IMR-90 (cell line): Measurements from ENCODE around the gene HLA-A. TPM values are rescaled to one million over a fixed set of nuclear protein-coding genes. Genes with fewer than 3 reads are reported as not detected.

Experiments used
- ATAC-seq: fragments of 200-7000 bp; cut with Tn5 transposase; 2 replicates; pipeline ENCODE4 v1.9.1; 2020; ENCODE audit warnings: low read depth, mild to moderate bottlenecking, moderate library complexity
- BruUV-seq: library from RNA; stranded (reverse); fragments of 400-500 nt; replicated peaks from 2 replicates; lab custom pipeline; 2021; lab: Mats Ljungman, UMichigan
- CTCF ChIA-PET: fragments of 300-600 bp; formaldehyde crosslinking; extraction: SDS; loops from one replicate; lab custom pipeline; 2021; ENCODE audit warnings: antibody characterized with exemption; lab: Yijun Ruan, JAX
- POLR2A ChIA-PET: fragments of 300-600 bp; sonication (Branson Sonifier 250); formaldehyde crosslinking; loops from one replicate; lab custom pipeline; 2022; ENCODE audit warnings: antibody characterized with exemption; ENCODE audit not compliant: unreplicated experiment; lab: Charles Lee
- DNase-seq: peaks from one replicate; pipeline ENCODE4 v3.0.0; 2013
- H2AFZ ChIP-seq: replicated peaks from 2 replicates; pipeline ENCODE3; 2013; ENCODE audit warnings: low read length, mild to moderate bottlenecking; ENCODE audit not compliant: poor library complexity
- H2AK5ac ChIP-seq: 2 replicates; pipeline ENCODE4 v1.6.1; 2013; ENCODE audit warnings: low read depth, low read length, inconsistent platforms
- H2AK9ac ChIP-seq: replicated peaks from 2 replicates; pipeline ENCODE3; 2013; ENCODE audit warnings: mild to moderate bottlenecking, low read depth, low read length, moderate library complexity; ENCODE audit not compliant: poor library complexity
- H2BK120ac ChIP-seq: 2 replicates; pipeline ENCODE4 v1.6.1; 2013; ENCODE audit warnings: low read depth, low read length, inconsistent platforms
- H2BK15ac ChIP-seq: 3 replicates; pipeline ENCODE4 v1.6.1; 2013; ENCODE audit warnings: low read depth, low read length, inconsistent platforms
- H2BK20ac ChIP-seq: 2 replicates; pipeline ENCODE4 v1.6.1; 2013; ENCODE audit warnings: low read depth, mild to moderate bottlenecking, inconsistent platforms, low read length, moderate library complexity
- H2BK5ac ChIP-seq: 2 replicates; pipeline ENCODE4 v1.6.1; 2013; ENCODE audit warnings: mild to moderate bottlenecking, low read depth, low read length, inconsistent platforms; ENCODE audit not compliant: poor library complexity, severe bottlenecking
- H3K14ac ChIP-seq: replicated peaks from 2 replicates; pipeline ENCODE4 v1.6.1; 2013; ENCODE audit warnings: low read depth, low read length, inconsistent platforms
- H3K18ac ChIP-seq: 2 replicates; pipeline ENCODE4 v1.6.1; 2013; ENCODE audit warnings: low read depth, low read length, control low read depth
- H3K23ac ChIP-seq: 2 replicates; pipeline ENCODE4 v1.6.1; 2013; ENCODE audit warnings: low read depth, low read length, inconsistent platforms
- H3K27ac ChIP-seq: 2 replicates; pipeline ENCODE4 v1.5.1; 2013; ENCODE audit warnings: mild to moderate bottlenecking, control low read depth, low read length; ENCODE audit not compliant: insufficient read depth
- H3K27me3 ChIP-seq: 2 replicates; pipeline ENCODE4 v1.6.1; 2013; ENCODE audit warnings: low read length; ENCODE audit not compliant: control insufficient read depth, insufficient read depth
- H3K36me3 ChIP-seq: 2 replicates; pipeline ENCODE4 v1.6.1; 2013; ENCODE audit warnings: low read length, mixed read lengths; ENCODE audit not compliant: control insufficient read depth, insufficient read depth
- H3K4ac ChIP-seq: 2 replicates; pipeline ENCODE4 v1.6.1; 2013; ENCODE audit warnings: low read depth, low read length, inconsistent platforms
- H3K4me1 ChIP-seq: 2 replicates; pipeline ENCODE4 v1.6.1; 2013; ENCODE audit warnings: low read length, mixed read lengths; ENCODE audit not compliant: control insufficient read depth, insufficient read depth
- H3K4me2 ChIP-seq: 2 replicates; pipeline ENCODE4 v1.6.1; 2013; ENCODE audit warnings: low read depth, mild to moderate bottlenecking, control low read depth, low read length, moderate library complexity
- H3K4me3 ChIP-seq: 2 replicates; pipeline ENCODE4 v1.5.1; 2013; ENCODE audit warnings: low read depth, mild to moderate bottlenecking, control low read depth, low read length, moderate library complexity; ENCODE audit not compliant: insufficient read depth
- H3K56ac ChIP-seq: 2 replicates; pipeline ENCODE4 v1.6.1; 2013; ENCODE audit warnings: low read length, inconsistent platforms; ENCODE audit not compliant: insufficient read depth; ENCODE audit errors: extremely low read depth
- H3K79me1 ChIP-seq, 2 experiments: 2 replicates each; pipeline ENCODE4 v1.6.1; 2013; ENCODE audit warnings: low read length in 2 of 2, inconsistent platforms in 1 of 2, low read depth in 1 of 2
- H3K9ac ChIP-seq: 2 replicates; pipeline ENCODE4 v1.6.1; 2013; ENCODE audit warnings: low read depth, low read length, control low read depth
- H3K9me1 ChIP-seq: 2 replicates; pipeline ENCODE4 v1.6.1; 2013; ENCODE audit warnings: low read length, inconsistent platforms; ENCODE audit not compliant: insufficient read depth
- H3K9me3 ChIP-seq: 2 replicates; pipeline ENCODE4 v1.6.1; 2013; ENCODE audit warnings: low read length; ENCODE audit not compliant: control insufficient read depth, insufficient read depth
- H4K20me1 ChIP-seq: 2 replicates; pipeline ENCODE4 v1.6.1; 2013; ENCODE audit warnings: low read length, inconsistent platforms; ENCODE audit not compliant: insufficient read depth
- H4K5ac ChIP-seq: 2 replicates; pipeline ENCODE4 v1.6.1; 2013; ENCODE audit warnings: mild to moderate bottlenecking, low read depth, low read length, control low read depth
- H4K8ac ChIP-seq, 2 experiments: 2 replicates each; pipeline ENCODE4 v1.6.1; 2013; ENCODE audit warnings: low read depth in 2 of 2, low read length in 2 of 2, control low read depth in 1 of 2, inconsistent platforms in 1 of 2
- H4K91ac ChIP-seq: 2 replicates; pipeline ENCODE4 v1.6.1; 2013; ENCODE audit warnings: low read depth, low read length, inconsistent platforms; ENCODE audit not compliant: insufficient read depth
- BHLHE40 ChIP-seq: fragments of 150-350 bp; IDR thresholded peaks from 2 replicates; pipeline ENCODE4 v1.6.1; 2016; ENCODE audit warnings: mild to moderate bottlenecking, low read depth, low read length
- CHD1 ChIP-seq: IDR thresholded peaks from 2 replicates; pipeline ENCODE4 v1.6.1; 2012; ENCODE audit warnings: low read depth, low read length, improper control_type of control experiment
- CTCF ChIP-seq: conservative IDR thresholded peaks from 2 replicates; pipeline ENCODE4 v1.5.1; 2012; ENCODE audit warnings: mild to moderate bottlenecking, low read depth, low read length, improper control_type of control experiment
- MXI1 ChIP-seq: IDR thresholded peaks from 2 replicates; pipeline ENCODE4 v1.6.1; 2012; ENCODE audit warnings: low read depth, mild to moderate bottlenecking, low read length, moderate library complexity, borderline replicate concordance
- POLR2A ChIP-seq: IDR thresholded peaks from 2 replicates; pipeline ENCODE4 v1.6.1; 2012; ENCODE audit warnings: mild to moderate bottlenecking, low read depth, low read length
- RFX5 ChIP-seq: IDR thresholded peaks from 2 replicates; pipeline ENCODE4 v1.8.0; 2012; ENCODE audit warnings: low read depth, mild to moderate bottlenecking, low read length, moderate library complexity
- SMC3 ChIP-seq: fragments of 150-350 bp; IDR thresholded peaks from 2 replicates; pipeline ENCODE4 v1.6.1; 2016; ENCODE audit warnings: low read depth, mild to moderate bottlenecking, antibody characterized with exemption, low read length, moderate library complexity
- USF2 ChIP-seq: fragments of 150-350 bp; IDR thresholded peaks from 2 replicates; pipeline ENCODE4 v1.6.1; 2017; ENCODE audit warnings: mild to moderate bottlenecking, antibody characterized with exemption, low read length, low read depth
- WGBS, 2 experiments: methylation state at CpG; one replicate each; pipeline versions ENCODE4 v1.1.5 to v1.1.7; 2013; ENCODE audit warnings: missing lambda C conversion rate in 2 of 2; ENCODE audit not compliant: insufficient read length in 1 of 2; ENCODE audit errors: extremely low coverage in 2 of 2; 5-methylcytosine and 5-hydroxymethylcytosine counted together
- dilution Hi-C: fragments of 300-500 bp; cut with HindIII; formaldehyde crosslinking; loops from one replicate; pipeline ENCODE4 v1.14.3; 2018; ENCODE audit warnings: low sequenced_read_pairs; ENCODE audit not compliant: unreplicated experiment
- in situ Hi-C: fragments of 300-500 bp; cut with MboI; formaldehyde crosslinking; loops from 3 replicates; pipeline ENCODE4 v1.14.3; 2019; ENCODE audit warnings: low sequenced_read_pairs, inconsistent platforms, mixed read lengths
- intact Hi-C: fragments of 100-400 bp; cut with micrococcal nuclease; formaldehyde crosslinking; loops from 2 replicates; pipeline ENCODE4 v1.10.0; 2022
- polyA plus RNA-seq, 3 experiments: library from polyadenylated mRNA; depleted of rRNA; stranded (reverse); fragments of >200 nt; gene quantifications; 2 replicates each; pipeline ENCODE4 v1.2.3, GENCODE V29; 2012; ENCODE audit warnings: low replicate concordance in 1 of 3
- total RNA-seq: library from RNA; depleted of rRNA; stranded (reverse); fragments of >200 nt; gene quantifications from 2 replicates; pipeline ENCODE4 v1.2.3, GENCODE V29; 2012

The HLA-A gene
- total and polyA plus RNA-seq, 2 of the 4 experiments (the other 2 are of a cell fraction) = 94.5 to 218 TPM

- no peaks in the 10 kb centered on the region for H3K9me1 ChIP-seq
- H4K20me1 ChIP-seq = no peaks in the 10 kb centered on the region
- no peak overlapping the region for H2BK5ac ChIP-seq
- no peak overlapping the region for H2AK5ac ChIP-seq
- no peak overlapping the region for H2AK9ac ChIP-seq
- no peak overlapping the region for H3K14ac ChIP-seq
- in situ Hi-C loops = no loop called here
- no peak overlapping the region for H2BK120ac ChIP-seq
- no peak for DNase-seq
- ChIA-PET CTCF (no interaction called here), POLR2A (no interaction called here)
- no peak overlapping the region for H3K4ac ChIP-seq
- no peak overlapping the region for H2AFZ ChIP-seq
- H4K91ac ChIP-seq = no peak overlapping the region
- intact Hi-C loops = no loop called here
- H2BK15ac ChIP-seq = no peak overlapping the region
- no peak overlapping the region for H3K23ac ChIP-seq
- no peaks in the 10 kb centered on the region for H3K79me1 ChIP-seq
- H3K27ac ChIP-seq = no peak overlapping the region
- H2BK20ac ChIP-seq = no peak overlapping the region
- ATAC-seq = no peak
- no peaks in the 10 kb centered on the region for H3K9me3 ChIP-seq
- H3K27me3 ChIP-seq = peaks cover 16% of the 10 kb centered on the region
- dilution Hi-C loops = no loop called here
- no peak overlapping the region for H3K18ac ChIP-seq
- no peak for TF ChIP-seq SMC3
- no peak for TF ChIP-seq RFX5
- TF ChIP-seq CHD1 = no peak
- no peak for TF ChIP-seq BHLHE40
- TF ChIP-seq POLR2A = no peak
- TF ChIP-seq MXI1 = no peak
- TF ChIP-seq CTCF = no peak
- TF ChIP-seq USF2 = no peak
- H3K9ac ChIP-seq = no peak overlapping the region
- no peak overlapping the region for H3K4me3 ChIP-seq
- 100% methylated on average over 1 of the region's 8 CpGs; no CpG with 5 or more reads in 1 of the 2 experiments for WGBS, 2 experiments
- H4K5ac ChIP-seq = no peak overlapping the region
- no peak overlapping the region for H3K4me2 ChIP-seq
- no TSS peak for BruUV-seq
- no peaks in the 10 kb centered on the region for H3K4me1 ChIP-seq
- H4K8ac ChIP-seq = no peak overlapping the region
- no peak overlapping the region for H3K56ac ChIP-seq
- H3K36me3 ChIP-seq = no peaks in the 10 kb centered on the region
These were observed 39.0 kb downstream of the HLA-A start for GRCh38 chr6:29981211-29981812.
